ENCODE measurements around the gene ULK4. TPM values are rescaled to one million over a fixed set of nuclear protein-coding genes. Genes with fewer than 3 reads are reported as not detected.

Gene ULK4
- total and polyA plus RNA-seq, 12 donors: 1.6 to 24.5 (median 6.9) TPM

- 82 to 95% (median 94%) methylated on average over 2 of the region's 2 CpGs for WGBS, 4 donors
- intact Hi-C loops (cut with DNase I): no loop called here
Measured at GRCh38 chr3:41932464-41932863, 29.4 kb downstream of the ULK4 start.

GRCh38 chr3:41920406-41920965 is 41.4 kb downstream of the ULK4 start:
- no peak for DNase-seq
- H3K9me3 ChIP-seq (replicated peaks in 1 of 3): no peaks in the 10 kb centered on the region
- H3K36me3 ChIP-seq (replicated peaks in 1 of 2): no peaks in the 10 kb centered on the region
- intact Hi-C loops (cut with DNase I): no loop called here
- TF ChIP-seq POLR2A (IDR thresholded peaks at IDR 0.05) (no peak), CTCF (IDR thresholded peaks at IDR 0.05) (no peak)
- no peaks in the 10 kb centered on the region for H3K4me1 ChIP-seq (replicated peaks in 1 of 2)
- no peak overlapping the region for H3K27ac ChIP-seq
- no peaks in the 10 kb centered on the region for H3K27me3 ChIP-seq
- no peak overlapping the region for H3K4me3 ChIP-seq
- 87 to 94% (median 92%) methylated on average over 5 of the region's 5 CpGs for WGBS, 4 donors

More at GRCh38 chr3:41932464-41932863, 29.4 kb downstream of the ULK4 start:
- no peak overlapping the region for H3K4me3 ChIP-seq
- DNase-seq: no peak
- no peaks in the 10 kb centered on the region for H3K9me3 ChIP-seq (replicated peaks in 1 of 3)
- H3K27me3 ChIP-seq: no peaks in the 10 kb centered on the region
- H3K4me1 ChIP-seq (replicated peaks in 1 of 2): peaks cover 0 to 8% of the 10 kb centered on the region in 2 donors
- TF ChIP-seq CTCF (IDR thresholded peaks at IDR 0.05) (no peak), POLR2A (IDR thresholded peaks at IDR 0.05) (no peak)
- no peak overlapping the region for H3K27ac ChIP-seq
- no peaks in the 10 kb centered on the region for H3K36me3 ChIP-seq (replicated peaks in 1 of 2)

- TF ChIP-seq POLR2A (IDR thresholded peaks at IDR 0.05) (no peak), CTCF (IDR thresholded peaks at IDR 0.05) (no peak)
- H3K27ac ChIP-seq: no peak overlapping the region
- H3K9me3 ChIP-seq (replicated peaks in 1 of 3): no peaks in the 10 kb centered on the region
- H3K4me1 ChIP-seq (replicated peaks in 1 of 2): no peaks in the 10 kb centered on the region
- no peak overlapping the region for H3K4me3 ChIP-seq
- peaks cover 0 to 4% of the 10 kb centered on the region in 2 donors for H3K36me3 ChIP-seq (replicated peaks in 1 of 2)
- DNase-seq: no peak
- WGBS, 4 donors: 93 to 100% (median 97%) methylated on average over 1 of the region's 1 CpG
- intact Hi-C loops (cut with DNase I): loop anchor here in 1 of 2 donors (10.0 kb wide), 1 partner anchor 89 kb away; no protein-coding TSS in a partner anchor
- H3K27me3 ChIP-seq: no peaks in the 10 kb centered on the region
Measured at GRCh38 chr3:41915353-41915752, 46.5 kb downstream of the ULK4 start.

GRCh38 chr3:41912280-41912679 is 49.6 kb downstream of the ULK4 start:
- no peaks in the 10 kb centered on the region for H3K4me1 ChIP-seq (replicated peaks in 1 of 2)
- no peak for TF ChIP-seq POLR2A (IDR thresholded peaks at IDR 0.05)
- no peak for TF ChIP-seq CTCF (IDR thresholded peaks at IDR 0.05)
- DNase-seq: no peak
- no peak overlapping the region for H3K4me3 ChIP-seq
- intact Hi-C loops (cut with DNase I): loop anchor here in 1 of 2 donors (10.0 kb wide), 1 partner anchor 93 kb away; no protein-coding TSS in a partner anchor
- H3K27ac ChIP-seq: no peak overlapping the region
- H3K27me3 ChIP-seq: no peaks in the 10 kb centered on the region
- no peaks in the 10 kb centered on the region for H3K9me3 ChIP-seq (replicated peaks in 1 of 3)
- 81 to 95% (median 94%) methylated on average over 1 of the region's 1 CpG for WGBS, 4 donors
- H3K36me3 ChIP-seq (replicated peaks in 1 of 2): peaks cover 0 to 4% of the 10 kb centered on the region in 2 donors
